ENCODE data around the gene GABRB3.

Gene GABRB3

DNA sequence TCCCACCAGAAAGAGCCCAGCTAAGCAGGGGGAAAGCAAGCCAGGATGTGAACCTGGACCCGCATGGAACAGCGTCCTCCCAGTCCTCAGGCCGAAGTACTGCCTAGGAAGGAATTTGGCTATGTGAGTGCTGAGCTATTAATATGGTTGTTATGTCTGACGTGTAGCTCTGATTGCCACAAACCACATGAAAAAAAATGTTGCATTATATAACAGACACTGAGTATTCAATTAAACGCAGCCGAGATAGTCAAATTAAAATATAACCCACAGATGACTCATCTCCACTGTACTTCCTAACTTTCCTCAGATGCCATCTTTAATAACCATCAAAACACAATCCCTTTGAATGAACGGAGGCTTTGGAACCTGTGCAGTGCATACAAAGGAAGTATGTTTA, 111.1 kb downstream of the GABRB3 start:
- DNase-seq (ENCODE audit: low read depth in 1 of 2, low spot score in 1 of 2) = no peak
- in situ Hi-C loops (cut with HindIII; ENCODE audit: low pct_unique_long_range_greater_than_20kb, low sequenced_read_pairs) = no loop called here
- no peak for TF ChIP-seq JUND (IDR thresholded peaks at IDR 0.05; ENCODE audit: low read depth)

DNA sequence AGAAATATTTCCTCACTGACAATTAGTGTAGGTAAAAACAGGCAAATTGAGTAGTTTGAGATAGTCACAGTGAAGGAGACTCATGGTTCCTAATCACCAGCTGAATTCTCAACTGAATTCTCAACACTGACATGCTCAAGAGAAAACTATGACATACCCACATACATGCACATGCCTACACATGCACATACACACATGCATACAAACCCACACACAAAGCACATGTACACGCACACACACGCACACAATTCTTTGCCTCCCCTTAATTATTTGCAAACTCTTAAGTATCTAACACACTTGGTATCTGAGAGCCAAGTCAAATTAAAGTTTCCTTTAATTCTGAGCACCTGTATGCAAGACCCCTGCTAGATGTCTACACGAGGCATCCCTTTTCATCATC, 111.8 kb downstream of the GABRB3 start:
- in situ Hi-C loops (cut with HindIII; ENCODE audit: low pct_unique_long_range_greater_than_20kb, low sequenced_read_pairs) = no loop called here
- TF ChIP-seq JUND (IDR thresholded peaks at IDR 0.05; ENCODE audit: low read depth) = no peak
- no peak for DNase-seq (ENCODE audit: low read depth in 1 of 2, low spot score in 1 of 2)

DNA sequence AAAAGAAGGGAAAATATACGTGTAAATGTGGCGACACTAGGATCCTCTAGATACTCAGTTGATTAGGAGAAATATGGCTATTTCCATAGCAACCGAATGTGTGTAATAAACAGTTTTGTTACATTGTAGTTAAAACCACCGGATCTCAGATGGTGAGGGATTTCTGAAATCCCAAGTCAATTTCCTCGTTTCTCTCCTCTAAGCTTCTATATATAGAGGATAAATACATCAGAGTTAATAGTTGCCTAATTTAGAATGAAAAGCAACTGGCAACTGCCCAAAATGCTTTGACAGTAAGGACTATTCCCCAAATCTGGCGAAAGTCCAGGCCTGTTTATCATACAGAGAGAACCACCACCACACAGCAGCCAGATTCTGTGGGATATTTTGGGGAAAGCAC, 112.6 kb downstream of the GABRB3 start:
- DNase-seq (ENCODE audit: low read depth in 1 of 2, low spot score in 1 of 2) = no peak
- no peak for TF ChIP-seq JUND (IDR thresholded peaks at IDR 0.05; ENCODE audit: low read depth)
- in situ Hi-C loops (cut with HindIII; ENCODE audit: low pct_unique_long_range_greater_than_20kb, low sequenced_read_pairs) = no loop called here

DNA sequence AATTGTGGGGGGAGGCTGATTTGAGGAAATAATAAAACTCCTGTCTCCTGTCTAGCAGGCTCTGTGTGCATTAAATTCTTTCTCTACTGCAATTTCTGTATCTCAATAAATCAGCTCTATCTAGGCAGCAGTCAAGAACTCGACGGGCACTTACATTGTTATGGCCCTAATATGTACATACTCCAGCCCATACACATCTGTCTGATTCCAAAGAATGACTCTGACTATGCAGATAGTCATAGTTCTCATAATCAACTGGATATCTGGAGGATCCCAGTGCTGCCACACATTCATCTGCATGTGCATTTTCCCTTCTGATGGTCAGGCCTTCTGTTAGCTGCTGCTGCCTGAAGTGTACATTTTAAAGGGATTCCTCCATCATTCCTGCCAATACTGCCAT, 114.6 kb downstream of the GABRB3 start:
- TF ChIP-seq JUND (IDR thresholded peaks at IDR 0.05; ENCODE audit: low read depth) = no peak
- in situ Hi-C loops (cut with HindIII; ENCODE audit: low pct_unique_long_range_greater_than_20kb, low sequenced_read_pairs) = no loop called here
- no peak for DNase-seq (ENCODE audit: low read depth in 1 of 2, low spot score in 1 of 2)

DNA sequence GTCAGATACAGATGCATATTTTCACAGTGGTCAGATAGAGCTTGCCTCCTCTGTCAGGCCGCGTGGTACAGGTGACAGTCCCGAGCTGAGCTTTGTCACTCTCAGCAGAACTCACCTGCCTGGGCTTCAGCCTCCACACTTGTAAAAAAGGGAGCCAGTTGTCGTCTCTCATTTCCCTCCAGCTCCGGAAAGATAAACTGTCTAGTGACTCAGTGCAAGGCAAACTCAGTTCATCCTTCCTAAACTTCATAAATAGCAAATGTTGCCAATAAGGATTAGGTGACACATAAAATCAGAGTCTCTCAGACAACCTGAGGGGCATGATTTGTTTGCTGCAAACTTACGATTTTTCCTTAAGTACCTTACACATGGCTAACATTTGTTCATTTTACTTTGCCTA, 116.8 kb downstream of the GABRB3 start:
- in situ Hi-C loops (cut with HindIII; ENCODE audit: low pct_unique_long_range_greater_than_20kb, low sequenced_read_pairs) = no loop called here
- no peak for TF ChIP-seq JUND (IDR thresholded peaks at IDR 0.05; ENCODE audit: low read depth)
- no peak for DNase-seq (ENCODE audit: low read depth in 1 of 2, low spot score in 1 of 2)

DNA sequence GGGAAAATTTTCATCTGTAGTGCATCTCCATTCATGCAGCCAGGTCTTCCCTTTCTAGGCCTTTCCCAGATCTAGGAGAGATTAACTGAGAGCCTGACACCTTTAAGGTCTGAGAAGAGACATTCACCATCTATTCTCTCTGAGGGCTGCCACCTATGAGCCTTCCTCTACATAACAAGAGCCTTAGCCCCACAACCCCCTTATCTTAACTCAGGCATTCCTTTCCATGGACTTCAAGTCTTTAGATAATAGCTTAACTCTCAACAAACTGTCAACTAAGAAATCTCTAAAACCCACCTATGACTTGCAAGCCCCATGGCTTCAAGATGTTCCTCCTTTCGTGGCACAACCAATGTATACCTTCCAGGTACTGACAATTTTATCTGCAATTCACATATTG, 121.0 kb downstream of the GABRB3 start:
- in situ Hi-C loops (cut with HindIII; ENCODE audit: low pct_unique_long_range_greater_than_20kb, low sequenced_read_pairs) = no loop called here
- no peak for DNase-seq (ENCODE audit: low read depth in 1 of 2, low spot score in 1 of 2)
- no peak for TF ChIP-seq JUND (IDR thresholded peaks at IDR 0.05; ENCODE audit: low read depth)

DNA sequence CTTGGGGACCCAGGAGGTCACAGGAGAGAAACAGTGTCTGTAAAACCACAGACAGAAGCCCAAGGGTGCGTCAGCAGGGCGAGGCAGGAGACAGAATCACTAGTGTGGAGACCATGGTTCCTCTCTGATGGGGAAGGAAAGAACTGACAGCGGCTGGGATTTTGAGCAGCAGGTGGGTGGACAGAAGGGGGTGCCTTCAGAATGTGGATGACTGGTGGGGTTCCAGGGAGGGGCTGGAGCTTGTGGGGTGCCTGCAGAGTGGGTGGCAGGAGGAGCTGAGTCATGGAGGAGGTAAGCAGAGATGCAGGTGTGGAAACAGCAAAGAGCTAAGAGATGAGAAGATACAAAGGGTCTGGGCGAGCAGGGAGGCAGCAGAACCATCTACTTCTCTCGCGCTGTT, 124.2 kb downstream of the GABRB3 start:
- in situ Hi-C loops (cut with HindIII; ENCODE audit: low pct_unique_long_range_greater_than_20kb, low sequenced_read_pairs) = no loop called here
- DNase-seq (ENCODE audit: low read depth in 1 of 2, low spot score in 1 of 2) = no peak
- TF ChIP-seq JUND (IDR thresholded peaks at IDR 0.05; ENCODE audit: low read depth) = no peak

DNA sequence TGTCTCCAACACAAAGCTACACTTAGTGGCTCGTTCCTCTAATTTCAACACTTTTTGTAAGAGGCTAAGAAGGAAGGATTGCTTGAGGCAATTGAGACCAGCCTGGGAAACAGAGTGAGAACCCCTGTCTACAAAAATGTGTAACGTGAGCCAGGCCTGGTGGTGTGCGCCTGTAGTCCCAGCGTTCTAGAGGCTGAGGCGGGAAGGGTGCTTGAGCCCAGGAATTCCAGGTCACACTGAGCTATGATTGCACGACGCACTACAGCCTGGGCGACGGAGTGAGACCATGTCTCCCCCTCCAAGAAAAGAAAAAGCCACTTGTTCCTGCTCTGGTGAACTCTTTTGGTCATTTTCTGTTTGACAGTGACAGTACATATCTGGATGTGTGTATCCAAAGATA, 127.9 kb downstream of the GABRB3 start:
- TF ChIP-seq JUND (IDR thresholded peaks at IDR 0.05; ENCODE audit: low read depth) = no peak
- in situ Hi-C loops (cut with HindIII; ENCODE audit: low pct_unique_long_range_greater_than_20kb, low sequenced_read_pairs) = no loop called here
- DNase-seq (ENCODE audit: low read depth in 1 of 2, low spot score in 1 of 2) = no peak

DNA sequence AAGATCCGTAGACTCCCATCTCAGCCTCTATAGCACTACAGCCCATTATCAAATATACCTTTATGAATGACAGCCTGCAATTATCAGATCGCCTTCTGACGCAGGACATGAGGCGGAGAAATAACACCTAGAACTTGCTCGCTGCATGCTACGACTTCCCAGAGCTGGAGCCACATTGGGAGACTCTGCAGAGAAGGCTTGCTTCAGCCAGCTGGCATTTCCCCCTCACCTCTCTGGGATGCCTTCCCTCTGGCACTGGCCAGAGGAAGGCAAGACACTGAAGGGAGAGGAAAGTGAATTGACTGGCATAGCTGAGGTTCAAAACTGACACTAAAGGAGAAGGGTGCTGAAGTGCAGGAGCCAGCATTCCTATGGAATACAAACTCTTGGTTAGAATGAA, 131.7 kb downstream of the GABRB3 start:
- no peak for DNase-seq (ENCODE audit: low read depth in 1 of 2, low spot score in 1 of 2)
- TF ChIP-seq JUND (IDR thresholded peaks at IDR 0.05; ENCODE audit: low read depth) = no peak
- in situ Hi-C loops (cut with HindIII; ENCODE audit: low pct_unique_long_range_greater_than_20kb, low sequenced_read_pairs) = no loop called here

DNA sequence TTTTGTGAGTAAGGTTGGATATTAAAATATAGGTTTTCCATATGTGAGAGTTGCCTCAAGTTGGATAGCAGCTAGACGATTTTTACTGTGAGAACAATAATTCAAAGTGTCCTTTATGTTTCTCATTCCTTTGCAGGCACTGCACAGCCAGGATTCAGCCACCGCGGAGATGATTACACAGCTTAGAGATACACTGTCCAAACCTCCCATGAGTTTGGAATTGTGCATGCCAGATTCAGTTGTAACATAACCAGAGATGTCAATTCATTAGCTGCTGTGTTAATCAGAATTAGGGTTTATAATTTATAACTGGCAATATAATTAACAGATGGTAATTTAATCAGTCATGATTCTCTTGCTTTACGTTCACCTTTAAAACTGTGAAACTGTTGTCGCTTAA, 132.3 kb downstream of the GABRB3 start:
- DNase-seq (ENCODE audit: low read depth in 1 of 2, low spot score in 1 of 2) = no peak
- TF ChIP-seq JUND (IDR thresholded peaks at IDR 0.05; ENCODE audit: low read depth) = no peak
- in situ Hi-C loops (cut with HindIII; ENCODE audit: low pct_unique_long_range_greater_than_20kb, low sequenced_read_pairs) = no loop called here

DNA sequence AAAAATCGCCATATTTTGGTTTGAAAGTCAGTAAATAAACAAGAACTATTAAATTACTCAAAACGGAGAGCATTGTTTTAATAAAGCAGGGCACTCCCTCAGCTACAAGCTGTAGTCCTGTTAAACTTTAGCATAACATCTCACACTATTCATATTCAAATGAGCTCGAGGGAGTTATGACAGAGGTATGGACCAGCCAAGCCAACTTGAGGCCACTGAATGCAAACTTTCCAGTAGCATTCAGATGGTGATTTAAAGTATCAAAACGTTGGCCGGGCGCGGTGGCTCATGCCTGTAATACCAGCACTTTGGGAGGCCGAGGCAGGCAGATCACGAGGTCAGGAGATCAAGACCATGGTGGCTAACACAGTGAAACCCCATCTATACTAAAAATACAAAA, 132.9 kb downstream of the GABRB3 start:
- DNase-seq (ENCODE audit: low read depth in 1 of 2, low spot score in 1 of 2) = no peak
- no peak for TF ChIP-seq JUND (IDR thresholded peaks at IDR 0.05; ENCODE audit: low read depth)
- in situ Hi-C loops (cut with HindIII; ENCODE audit: low pct_unique_long_range_greater_than_20kb, low sequenced_read_pairs) = no loop called here

DNA sequence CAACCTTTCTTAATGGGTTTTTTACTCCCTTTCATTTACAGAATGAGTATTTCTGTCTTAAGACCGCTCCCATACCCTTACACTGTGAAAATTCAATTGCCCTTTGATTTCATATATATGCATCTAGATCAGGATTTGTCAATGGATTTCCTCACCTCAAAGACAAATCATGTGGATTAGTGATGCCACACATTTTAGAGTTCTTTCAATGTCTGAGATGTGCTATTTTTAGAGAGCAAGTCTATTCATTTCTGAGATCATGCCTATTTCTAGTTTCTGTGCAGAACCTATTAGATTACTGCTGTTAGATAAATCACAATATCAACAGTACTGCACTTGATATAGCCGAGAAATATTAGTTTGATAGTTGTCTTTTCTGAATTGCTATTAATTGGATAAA, 137.3 kb downstream of the GABRB3 start:
- in situ Hi-C loops (cut with HindIII; ENCODE audit: low pct_unique_long_range_greater_than_20kb, low sequenced_read_pairs) = no loop called here
- DNase-seq (ENCODE audit: low read depth in 1 of 2, low spot score in 1 of 2) = no peak
- no peak for TF ChIP-seq JUND (IDR thresholded peaks at IDR 0.05; ENCODE audit: low read depth)

DNA sequence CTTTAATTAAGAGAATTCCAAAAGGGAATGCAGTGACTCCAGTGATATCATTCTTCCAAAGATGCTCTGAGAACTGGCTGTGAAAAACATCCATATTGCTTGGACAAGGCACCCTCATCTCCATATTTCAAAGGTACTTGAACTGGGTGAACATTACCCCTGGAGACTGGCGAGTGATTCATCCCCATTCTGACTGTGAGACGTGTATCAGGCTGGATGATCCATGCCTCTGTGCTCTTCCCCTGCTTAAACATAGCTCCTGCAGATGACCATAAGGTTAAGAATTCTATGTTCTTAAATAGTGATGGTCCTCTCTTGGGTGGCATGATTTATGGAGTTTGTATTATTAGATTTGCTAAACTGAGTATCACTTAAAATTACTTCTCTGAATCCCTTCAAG, 137.8 kb downstream of the GABRB3 start:
- no peak for DNase-seq (ENCODE audit: low read depth in 1 of 2, low spot score in 1 of 2)
- no peak for TF ChIP-seq JUND (IDR thresholded peaks at IDR 0.05; ENCODE audit: low read depth)
- in situ Hi-C loops (cut with HindIII; ENCODE audit: low pct_unique_long_range_greater_than_20kb, low sequenced_read_pairs) = no loop called here

DNA sequence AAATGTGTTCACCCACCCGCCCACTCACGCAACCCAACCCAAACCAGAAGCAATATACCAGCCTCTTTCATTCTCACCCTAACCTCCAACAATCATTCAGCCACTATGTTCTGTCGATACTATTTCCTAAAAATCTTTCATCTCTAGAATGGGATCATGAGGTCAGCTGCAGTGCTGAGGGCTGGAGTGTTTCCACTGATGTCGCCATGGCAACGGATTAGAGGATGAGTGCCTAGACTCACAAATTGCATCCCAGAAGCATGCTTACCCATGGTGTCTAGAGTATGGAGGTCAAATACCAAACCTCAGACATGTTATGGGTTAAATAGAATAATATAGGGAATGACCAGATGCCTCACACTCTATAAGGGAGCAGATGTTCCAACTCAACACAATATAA, 138.5 kb downstream of the GABRB3 start:
- DNase-seq (ENCODE audit: low read depth in 1 of 2, low spot score in 1 of 2) = no peak
- in situ Hi-C loops (cut with HindIII; ENCODE audit: low pct_unique_long_range_greater_than_20kb, low sequenced_read_pairs) = no loop called here
- TF ChIP-seq JUND (IDR thresholded peaks at IDR 0.05; ENCODE audit: low read depth) = no peak

DNA sequence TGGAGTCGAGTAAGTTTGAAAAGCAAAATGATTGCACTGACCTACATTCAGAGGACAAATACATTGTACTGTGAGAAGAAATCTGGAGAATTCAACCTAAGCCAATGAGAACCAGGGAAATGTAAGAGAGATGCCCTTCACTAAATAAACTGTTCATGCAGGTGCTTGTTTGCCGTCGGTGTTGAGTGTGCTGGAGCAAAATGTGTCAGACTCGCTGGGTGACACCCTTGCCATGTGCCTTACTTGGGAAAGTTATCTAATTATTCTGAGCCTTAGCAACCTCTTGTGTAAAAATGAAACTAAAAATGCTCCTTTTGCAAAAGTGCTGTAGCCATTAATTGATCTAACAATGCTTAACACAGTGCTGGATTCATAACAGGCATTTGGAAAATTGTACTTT, 140.4 kb downstream of the GABRB3 start:
- no peak for DNase-seq (ENCODE audit: low read depth in 1 of 2, low spot score in 1 of 2)
- in situ Hi-C loops (cut with HindIII; ENCODE audit: low pct_unique_long_range_greater_than_20kb, low sequenced_read_pairs) = no loop called here
- TF ChIP-seq JUND (IDR thresholded peaks at IDR 0.05; ENCODE audit: low read depth) = no peak

Data from T47D (cell line).